T-cell (primary cell): Measurements from ENCODE around the gene MAN2A1. TPM values are rescaled to one million over a fixed set of nuclear protein-coding genes. Genes with fewer than 3 reads are reported as not detected.

Experiments used
- ATAC-seq, 4 experiments: fragments of 200-7000 bp in 3 of 4; fragments of 150-1000 bp in 1 of 4; cut with Tn5 transposase; replicated peaks in 1 of 4; 1 replicate in 3 of 4; 2 replicates in 1 of 4; pipeline ENCODE4 v1.10.0; 2021; ENCODE audit warnings: moderate library complexity in 3 of 4, mild to moderate bottlenecking in 2 of 4, moderate number of reproducible peaks in 1 of 4
- CTCF ChIA-PET, 2 donors: fragments of 300-600 bp; sonication (Branson Sonifier 250); formaldehyde crosslinking; loops; one replicate each; lab custom pipeline; 2022; ENCODE audit warnings: antibody characterized with exemption in 2 of 2; lab: Charles Lee
- POLR2A ChIA-PET, 2 donors: fragments of 300-600 bp; sonication (Branson Sonifier 250); formaldehyde crosslinking; loops; one replicate each; lab custom pipeline; 2022; ENCODE audit warnings: antibody characterized with exemption in 2 of 2; lab: Charles Lee
- DNase-seq, 35 experiments: peaks; one replicate each; pipeline versions ENCODE4 v3.0.0 to v3.0.0-alpha.2; 2013 to 2023
- H3K27ac ChIP-seq: one replicate; pipeline ENCODE4 v1.5.1; 2013; ENCODE audit warnings: low read length
- H3K27me3 ChIP-seq, 2 experiments: replicated peaks in 1 of 2; 1 replicate in 1 of 2; 2 replicates in 1 of 2; pipeline versions ENCODE4 v1.6.1 to v1.7.0; 2013; ENCODE audit warnings: low read length in 1 of 2, mixed read lengths in 1 of 2; ENCODE audit not compliant: control insufficient read depth in 2 of 2, insufficient read depth in 2 of 2; ENCODE audit errors: extremely low read depth in 1 of 2
- H3K36me3 ChIP-seq, 2 donors: 1 replicate in 1 of 2; 2 replicates in 1 of 2; pipeline versions ENCODE4 v1.6.1 to v1.7.0; 2013; ENCODE audit warnings: low read length in 1 of 2; ENCODE audit not compliant: control insufficient read depth in 2 of 2, insufficient read depth in 1 of 2; ENCODE audit errors: extremely low read depth in 1 of 2
- H3K4me1 ChIP-seq, 2 experiments: 1 replicate in 1 of 2; 2 replicates in 1 of 2; pipeline versions ENCODE4 v1.6.1 to v1.7.0; 2013; ENCODE audit warnings: low read length in 2 of 2, mixed read lengths in 1 of 2; ENCODE audit not compliant: insufficient read depth in 2 of 2, control insufficient read depth in 1 of 2; ENCODE audit errors: extremely low read depth in 1 of 2
- H3K4me3 ChIP-seq, 2 donors: 1 replicate in 1 of 2; 2 replicates in 1 of 2; pipeline versions ENCODE4 v1.5.1 to v1.7.0; 2013; ENCODE audit warnings: mild to moderate bottlenecking in 2 of 2, low read length in 1 of 2, moderate library complexity in 1 of 2; ENCODE audit not compliant: control insufficient read depth in 1 of 2; ENCODE audit errors: extremely low read depth in 1 of 2
- H3K9me3 ChIP-seq: 2 replicates; pipeline ENCODE4 v1.7.0; 2013
- H3K27ac Mint-ChIP-seq, 2 donors: one replicate each; pipeline ENCODE4 v1.8.0; 2020 to 2021; ENCODE audit warnings: mild to moderate bottlenecking in 2 of 2, mixed read lengths in 2 of 2
- H3K27me3 Mint-ChIP-seq, 2 donors: one replicate each; pipeline ENCODE4 v1.8.0; 2021 to 2022; ENCODE audit warnings: mixed read lengths in 2 of 2
- H3K36me3 Mint-ChIP-seq: one replicate; pipeline ENCODE4 v1.8.0; 2021; ENCODE audit warnings: mixed read lengths
- H3K4me1 Mint-ChIP-seq, 3 donors: one replicate each; pipeline ENCODE4 v1.8.0; 2020 to 2022; ENCODE audit warnings: mixed read lengths in 3 of 3, mild to moderate bottlenecking in 1 of 3
- H3K4me3 Mint-ChIP-seq, 3 donors: one replicate each; pipeline ENCODE4 v1.8.0; 2020 to 2022; ENCODE audit warnings: mild to moderate bottlenecking in 3 of 3, mixed read lengths in 3 of 3, moderate library complexity in 3 of 3
- H3K9me3 Mint-ChIP-seq, 3 donors: one replicate each; pipeline ENCODE4 v1.8.0; 2020 to 2022; ENCODE audit warnings: mixed read lengths in 3 of 3
- WGBS: methylation state at CpG from one replicate; pipeline ENCODE4 v1.1.5; 2013; ENCODE audit warnings: missing lambda C conversion rate; ENCODE audit not compliant: insufficient coverage; 5-methylcytosine and 5-hydroxymethylcytosine counted together
- total RNA-seq, 35 experiments: library from RNA in 6 of 35; stranded (reverse) in 6 of 35; fragments of 120-200 nt in 1 of 35; gene quantifications; one replicate each; pipeline versions ENCODE4 v1.2.1 to v1.2.4 and lab custom pipeline; 2013 to 2026

Gene MAN2A1
- total RNA-seq, 5 donors from 2014 or later (not counting 1 experiment from before 2014, with no cell fraction given) = 46.7 to 64.0 (median 50.4) TPM

- H3K4me3 Mint-ChIP-seq = peak overlapping the region; percentile 0 to 41 (median 13)
- H3K4me1 Mint-ChIP-seq = peaks cover 82 to 87% (median 85%) of the 10 kb centered on the region in 3 donors
- H3K9me3 Mint-ChIP-seq = peaks cover 0 to 7% (median 4%) of the 10 kb centered on the region in 3 donors
- peak in 3 of 4 experiments; percentile 36 to 70 (median 63) for ATAC-seq
- Histone ChIP-seq H3K4me1 (peaks cover 52 to 57% of the 10 kb centered on the region in 2 experiments), H3K4me3 (no peak overlapping the region), H3K9me3 (no peaks in the 10 kb centered on the region), H3K27ac (peak overlapping the region; percentile 35), H3K27me3 (no peaks in the 10 kb centered on the region), H3K36me3 (peaks cover 0 to 7% of the 10 kb centered on the region in 2 donors)
- no peaks in the 10 kb centered on the region for H3K27me3 Mint-ChIP-seq
- no CpG with 5 or more reads among the region's 1 CpG for WGBS
- peaks cover 54% of the 10 kb centered on the region for H3K36me3 Mint-ChIP-seq
- CTCF ChIA-PET = interaction anchor here in 1 of 2 donors (0.7 kb wide), 1 partner anchor 8 kb away, joined by 3 read pairs; no protein-coding TSS in a partner anchor
- peak overlapping the region; percentile 82 to 89 for H3K27ac Mint-ChIP-seq
- DNase-seq = peak in 1 of 35 experiments; percentile 33
- POLR2A ChIA-PET = interaction anchor here in 1 of 2 donors (0.6 kb wide), 1 partner anchor 161 kb away, joined by 9 read pairs; no protein-coding TSS in a partner anchor
Measured at GRCh38 chr5:109852371-109853155, 162.8 kb downstream of the MAN2A1 start.

DNA sequence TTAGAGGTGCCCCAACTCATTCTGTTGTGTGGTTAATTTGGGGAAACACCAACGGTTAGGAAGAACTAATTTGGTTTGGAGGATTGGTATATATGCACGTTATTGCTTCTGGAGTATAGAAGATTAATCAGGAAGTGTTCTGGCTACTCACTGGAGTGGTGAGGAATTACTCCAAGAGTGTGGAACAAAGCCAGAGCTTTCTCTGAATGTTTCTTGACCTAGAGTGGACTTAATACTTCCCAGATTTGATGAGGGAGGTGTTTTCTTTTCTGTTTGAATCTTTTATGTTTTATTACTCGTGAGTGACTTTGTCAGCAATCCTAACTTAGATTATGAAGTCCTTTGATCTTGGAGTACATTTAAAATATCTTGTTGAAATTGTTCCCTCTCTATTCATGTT lies 163.7 kb downstream of the MAN2A1 start:
- Mint-ChIP-seq H3K36me3 (peaks cover 54% of the 10 kb centered on the region), H3K27ac (peak overlapping the region; percentile 82 to 89), H3K9me3 (peaks cover 0 to 6% (median 4%) of the 10 kb centered on the region in 3 donors), H3K4me1 (peaks cover 86 to 88% (median 87%) of the 10 kb centered on the region in 3 donors), H3K4me3 (peak overlapping the region in 1 of 3 donors; percentile 41), H3K27me3 (no peaks in the 10 kb centered on the region)
- Histone ChIP-seq H3K36me3 (peaks cover 0 to 2% of the 10 kb centered on the region in 2 donors), H3K27ac (no peak overlapping the region), H3K9me3 (no peaks in the 10 kb centered on the region), H3K4me3 (no peak overlapping the region), H3K4me1 (peaks cover 53 to 62% of the 10 kb centered on the region in 2 experiments), H3K27me3 (no peaks in the 10 kb centered on the region)
- ChIA-PET POLR2A (no interaction called here), CTCF (interaction anchor here in 1 of 2 donors (0.5 kb wide), 1 partner anchor 9 kb away, joined by 6 read pairs; no protein-coding TSS in a partner anchor)
- ATAC-seq (no peak), DNase-seq (no peak)
- whole genome bisulfite sequencing = 44% methylated on average over 1 of the region's 3 CpGs

GRCh38 chr5:109855056-109855455 lies 165.3 kb downstream of the MAN2A1 start:
- H3K36me3 Mint-ChIP-seq = peaks cover 49% of the 10 kb centered on the region
- H3K9me3 Mint-ChIP-seq = no peaks in the 10 kb centered on the region
- peak overlapping the region; percentile 95 to 97 for H3K27ac Mint-ChIP-seq
- H3K36me3 ChIP-seq = no peaks in the 10 kb centered on the region
- peaks cover 51 to 55% of the 10 kb centered on the region in 2 experiments for H3K4me1 ChIP-seq
- ChIA-PET CTCF (interaction anchor here in 1 of 2 donors (0.6 kb wide), 1 partner anchor 15 kb away, joined by 3 read pairs; no protein-coding TSS in a partner anchor), POLR2A (no interaction called here)
- no peaks in the 10 kb centered on the region for H3K27me3 ChIP-seq
- H3K27ac ChIP-seq = peak overlapping the region; percentile 82
- H3K4me3 Mint-ChIP-seq = peak overlapping the region in 1 of 3 donors; percentile 77
- no peaks in the 10 kb centered on the region for H3K27me3 Mint-ChIP-seq
- no peaks in the 10 kb centered on the region for H3K9me3 ChIP-seq
- WGBS = no CpG with 5 or more reads among the region's 1 CpG
- DNase-seq (no peak), ATAC-seq (no peak)
- H3K4me1 Mint-ChIP-seq = peaks cover 85 to 87% (median 86%) of the 10 kb centered on the region in 3 donors
- no peak overlapping the region for H3K4me3 ChIP-seq

GRCh38 chr5:109857405-109858031 lies 167.8 kb downstream of the MAN2A1 start:
- H3K4me1 Mint-ChIP-seq = peaks cover 80 to 87% (median 85%) of the 10 kb centered on the region in 3 donors
- Histone ChIP-seq H3K4me1 (peaks cover 38 to 47% of the 10 kb centered on the region in 2 experiments), H3K36me3 (peaks cover 0 to 7% of the 10 kb centered on the region in 2 donors), H3K27me3 (no peaks in the 10 kb centered on the region), H3K27ac (peak overlapping the region; percentile 82), H3K4me3 (peak overlapping the region; percentile 2 to 23), H3K9me3 (no peaks in the 10 kb centered on the region)
- 10% methylated on average over 3 of the region's 8 CpGs for WGBS
- ChIA-PET POLR2A (interaction anchor here in 1 of 2 donors (0.5 to 1.1 kb wide), 2 partner anchors 289 to 787 kb away, joined by 3 read pairs; no protein-coding TSS in a partner anchor), CTCF (interaction anchor here in 1 of 2 donors (0.6 to 1.9 kb wide), 4 partner anchors 9 to 1234 kb away, joined by 3 to 4 read pairs (median 3); no protein-coding TSS in a partner anchor)
- peaks cover 51% of the 10 kb centered on the region for H3K36me3 Mint-ChIP-seq
- H3K27me3 Mint-ChIP-seq = no peaks in the 10 kb centered on the region
- DNase-seq = peak in 25 of 35 experiments; percentile 3 to 63 (median 19)
- peak overlapping the region; percentile 95 to 97 for H3K27ac Mint-ChIP-seq
- H3K4me3 Mint-ChIP-seq = peak overlapping the region; percentile 55 to 77 (median 70)
- no peaks in the 10 kb centered on the region for H3K9me3 Mint-ChIP-seq
- peak; percentile 81 to 86 (median 84) for ATAC-seq

- Histone ChIP-seq H3K27me3 (no peaks in the 10 kb centered on the region), H3K27ac (peak overlapping the region; percentile 82)
- H3K36me3 Mint-ChIP-seq = peaks cover 62% of the 10 kb centered on the region
Measured at GRCh38 chr5:109859537-109859936, 169.8 kb downstream of the MAN2A1 start.

More at GRCh38 chr5:109859537-109859936, 169.8 kb downstream of the MAN2A1 start:
- Histone ChIP-seq H3K4me3 (no peak overlapping the region), H3K9me3 (no peaks in the 10 kb centered on the region), H3K4me1 (peaks cover 32 to 44% of the 10 kb centered on the region in 2 experiments), H3K36me3 (peaks cover 0 to 10% of the 10 kb centered on the region in 2 donors)
- Mint-ChIP-seq H3K9me3 (no peaks in the 10 kb centered on the region), H3K27ac (peak overlapping the region; percentile 60 to 95), H3K4me3 (peak overlapping the region in 1 of 3 donors; percentile 2), H3K27me3 (no peaks in the 10 kb centered on the region), H3K4me1 (peaks cover 79 to 86% (median 83%) of the 10 kb centered on the region in 3 donors)
- ChIA-PET CTCF (interaction anchor here (0.5 to 0.6 kb wide), 2 partner anchors 38 to 249 kb away, joined by 3 to 6 read pairs; no protein-coding TSS in a partner anchor), POLR2A (interaction anchor here in 1 of 2 donors (0.6 kb wide), 1 partner anchor 870 kb away, joined by 5 read pairs; no protein-coding TSS in a partner anchor)
- ATAC-seq (no peak), DNase-seq (no peak)
